ENCODE measurements around the gene LRRC15.

The LRRC15 gene

GRCh38 chr3:194384569-194385001 is 15.0 kb upstream of the LRRC15 start:
- DNase-seq, result no peak

DNA sequence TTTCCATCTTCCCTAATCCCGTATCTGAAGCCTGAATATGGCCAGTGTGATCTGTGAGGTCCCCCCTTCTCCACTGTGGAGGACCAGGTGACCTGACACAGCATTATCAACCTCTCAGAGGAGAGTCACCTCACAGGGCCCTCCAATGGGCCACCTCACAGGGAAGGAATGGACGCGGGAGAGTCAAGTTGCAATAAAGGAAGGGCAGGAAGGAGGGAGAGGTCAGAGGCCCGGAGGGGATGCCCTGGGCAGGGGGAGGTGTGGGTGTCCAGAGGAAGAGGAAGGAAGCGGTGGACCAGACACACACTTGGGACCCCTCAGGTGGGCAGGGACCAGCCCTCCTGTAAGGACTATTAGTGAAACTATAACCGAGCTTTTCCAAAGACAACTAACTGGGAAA is 14.6 kb upstream of the LRRC15 start:
- DNase-seq, result no peak

GRCh38 chr3:194383276-194383940 is 13.9 kb upstream of the LRRC15 start:
- DNase-seq, result no peak

DNA sequence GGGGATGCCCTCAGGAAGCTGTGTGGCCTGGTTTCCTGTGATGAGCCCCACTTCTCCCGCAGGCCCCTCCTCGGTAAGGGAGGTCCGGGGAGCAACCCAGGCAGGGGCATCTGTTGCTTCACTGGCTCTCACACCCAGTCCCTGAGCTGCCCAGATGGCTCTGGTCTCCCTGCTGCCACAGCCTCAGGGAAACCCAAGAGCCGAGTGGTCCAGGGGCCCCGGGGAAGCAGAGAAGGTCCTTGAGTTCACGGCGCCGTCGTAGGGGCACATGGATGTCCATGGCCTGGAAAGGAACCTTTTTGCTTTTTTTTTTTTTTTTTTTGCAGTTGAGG is 13.3 kb upstream of the LRRC15 start:
- no peak for DNase-seq

DNA sequence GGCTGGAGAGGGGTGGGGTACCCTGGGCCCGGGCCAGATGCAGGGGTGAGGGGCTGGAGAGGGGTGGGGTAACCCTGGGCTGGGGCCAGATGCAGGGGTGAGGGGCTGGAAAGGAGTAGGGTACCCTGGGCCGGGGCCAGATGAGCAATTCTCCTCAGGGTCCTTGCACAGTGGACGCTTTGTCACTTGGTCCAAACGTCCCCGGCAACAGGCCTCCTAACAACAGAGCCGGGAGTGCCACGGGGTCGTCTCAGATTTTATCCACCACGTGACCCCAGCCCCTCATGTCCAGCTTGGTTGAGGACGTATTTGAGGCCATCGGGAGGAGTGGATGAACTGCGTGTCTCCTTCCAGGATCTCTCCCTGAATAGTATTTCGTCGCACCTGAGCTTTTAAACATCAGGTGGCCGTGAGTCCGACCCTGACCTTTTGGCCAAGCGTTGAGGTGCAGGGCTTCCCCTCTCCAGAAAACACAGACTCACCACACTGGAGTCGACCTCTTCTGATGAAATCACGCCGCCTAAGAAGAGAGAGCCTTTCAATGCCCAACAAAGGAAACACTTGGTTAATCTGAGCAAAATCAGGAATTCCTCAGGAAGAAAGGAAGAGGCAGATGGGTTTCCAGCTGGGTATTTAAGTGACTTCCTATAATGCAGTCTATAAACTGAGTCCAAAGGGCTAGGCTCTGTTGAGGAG is 12.8 kb upstream of the LRRC15 start:
- no peak for DNase-seq

- no peak for DNase-seq
Measured at GRCh38 chr3:194381460-194381875, 11.9 kb upstream of the LRRC15 start.

DNA sequence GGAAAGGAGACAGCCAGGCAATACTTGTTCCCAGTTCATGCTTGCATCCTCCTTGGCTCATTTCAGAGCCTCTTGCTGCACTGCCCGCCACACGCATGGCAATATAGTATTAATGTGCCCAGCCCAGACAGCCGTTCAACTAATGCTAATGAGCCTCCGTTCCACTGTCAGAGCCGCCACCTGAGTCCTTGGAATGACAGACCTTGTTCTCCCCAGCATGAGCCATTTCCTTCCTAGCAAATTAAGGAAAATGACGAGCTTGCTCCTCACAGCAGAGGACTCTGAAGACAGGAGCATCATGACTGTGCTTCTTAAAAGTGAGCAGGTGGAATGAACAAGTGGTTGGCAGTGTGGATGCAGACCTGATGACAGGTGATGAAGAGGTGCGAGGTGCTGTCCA is 10.8 kb upstream of the LRRC15 start:
- no peak for DNase-seq

- DNase-seq, result no peak
Measured at GRCh38 chr3:194379651-194380050, 10.1 kb upstream of the LRRC15 start.

GRCh38 chr3:194379231-194379630 is 9.7 kb upstream of the LRRC15 start:
- no peak for DNase-seq

DNA sequence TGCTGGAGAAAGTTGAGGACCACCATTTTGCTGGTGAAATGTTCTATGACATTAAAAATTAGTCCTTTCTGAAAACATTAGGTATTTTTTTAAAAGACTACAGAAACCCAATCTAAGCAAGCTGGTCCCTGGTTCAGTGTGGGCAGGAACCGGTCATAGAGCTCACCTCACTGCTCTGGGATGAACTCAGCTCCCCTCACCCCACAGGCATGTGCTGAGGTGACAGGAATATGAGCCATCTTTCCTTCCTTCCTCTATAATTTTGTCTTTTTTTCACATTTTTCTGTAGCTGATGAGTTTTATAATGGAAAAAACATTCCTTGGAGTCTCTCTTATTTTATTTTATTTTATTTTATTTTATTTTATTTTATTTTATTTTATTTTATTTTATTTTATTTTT is 8.2 kb upstream of the LRRC15 start:
- DNase-seq, result no peak

DNA sequence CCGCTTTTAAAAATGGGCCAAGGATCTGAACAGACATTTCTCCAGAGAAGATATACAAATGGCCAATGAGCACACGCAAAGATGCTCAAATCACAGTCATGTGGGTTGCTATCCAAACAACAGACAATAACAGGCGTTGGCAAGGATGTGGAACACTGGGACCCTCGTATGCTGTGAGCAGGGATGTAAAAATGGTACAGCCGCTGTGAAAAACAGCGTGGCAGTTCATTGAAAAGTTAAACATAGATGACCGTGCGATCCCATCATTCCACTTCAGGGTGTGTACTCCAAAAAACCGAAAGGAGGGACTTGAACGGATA is 6.7 kb upstream of the LRRC15 start:
- DNase-seq, result no peak

DNA sequence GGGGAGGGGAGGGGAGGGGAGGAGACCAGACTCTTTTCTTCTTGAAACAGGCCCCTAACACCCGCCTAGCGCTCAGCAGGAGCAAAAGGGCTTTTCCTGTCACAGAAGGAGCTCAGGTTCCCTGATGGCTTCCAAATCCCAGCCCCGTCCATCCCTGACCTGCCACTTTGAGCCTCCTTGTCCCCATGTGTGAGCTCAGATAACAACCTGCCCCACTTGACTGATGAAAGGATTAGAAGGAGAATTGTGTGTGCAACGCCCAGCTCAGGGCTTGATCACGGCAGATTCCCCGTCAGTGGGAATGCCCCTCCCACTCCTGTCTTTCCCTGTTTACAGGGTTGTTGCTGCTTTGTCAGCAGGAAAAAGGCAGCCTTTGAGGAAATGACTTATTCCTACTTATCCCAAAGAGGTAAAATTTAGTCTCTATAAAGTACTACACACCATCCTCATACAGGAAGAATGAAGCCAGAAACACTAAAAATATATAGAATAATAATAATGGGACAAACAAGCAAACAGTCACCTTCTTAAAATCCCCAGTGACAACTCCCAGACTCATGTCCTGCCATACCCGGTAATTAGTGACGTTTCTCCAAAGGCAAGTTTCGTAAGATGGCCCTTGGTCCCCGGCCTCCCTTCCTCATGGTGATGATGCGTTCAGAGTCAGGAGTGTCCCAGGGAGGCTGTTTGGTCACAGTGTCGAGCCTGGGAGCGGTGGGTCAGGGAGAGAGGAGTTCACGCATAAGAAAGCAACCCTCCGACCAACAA is 6.1 kb upstream of the LRRC15 start:
- no peak for DNase-seq

GRCh38 chr3:194374935-194375334 is 5.4 kb upstream of the LRRC15 start:
- DNase-seq, result no peak

DNA sequence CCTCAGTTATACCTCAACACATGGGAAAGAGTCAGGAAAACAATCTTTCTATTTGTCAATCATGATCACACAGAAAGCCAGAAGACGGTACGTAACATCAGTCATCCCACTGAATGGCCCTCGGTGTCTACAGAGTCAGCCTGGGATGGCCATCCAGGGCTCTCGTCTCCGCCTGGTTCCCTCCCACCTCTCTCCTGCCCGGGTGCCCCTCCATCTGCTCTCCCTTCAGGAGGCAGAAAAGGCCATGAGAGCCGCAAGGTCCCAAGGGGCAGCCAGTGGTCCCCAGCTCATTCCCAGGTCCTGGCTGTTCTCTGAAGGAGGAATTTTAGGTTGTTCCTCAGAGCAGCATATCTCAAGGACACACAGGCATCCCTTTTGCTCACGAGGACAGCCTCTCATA is 4.4 kb upstream of the LRRC15 start:
- DNase-seq, result no peak

DNA sequence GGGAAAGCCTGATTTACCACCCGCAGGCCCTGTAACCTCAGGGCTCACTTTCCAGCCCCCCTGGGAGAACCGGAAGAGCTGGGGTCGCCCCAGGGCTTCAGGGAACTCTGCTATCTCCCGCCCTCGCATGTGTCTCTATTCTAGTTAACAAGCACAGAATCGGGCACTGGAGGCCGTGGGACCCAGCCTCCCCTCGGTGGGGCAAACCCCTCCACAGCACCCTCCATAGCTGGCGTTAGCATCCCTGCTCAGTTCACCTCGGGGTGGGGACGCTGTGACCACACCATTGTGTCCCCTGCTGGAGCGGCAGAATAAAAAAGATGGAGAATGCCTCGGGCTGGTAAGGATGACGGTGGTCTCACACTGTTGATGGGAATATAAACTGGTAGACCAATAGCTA is 3.5 kb upstream of the LRRC15 start:
- no peak for DNase-seq

- no peak for DNase-seq
Measured at GRCh38 chr3:194370753-194371152, 1.2 kb upstream of the LRRC15 start.

DNA sequence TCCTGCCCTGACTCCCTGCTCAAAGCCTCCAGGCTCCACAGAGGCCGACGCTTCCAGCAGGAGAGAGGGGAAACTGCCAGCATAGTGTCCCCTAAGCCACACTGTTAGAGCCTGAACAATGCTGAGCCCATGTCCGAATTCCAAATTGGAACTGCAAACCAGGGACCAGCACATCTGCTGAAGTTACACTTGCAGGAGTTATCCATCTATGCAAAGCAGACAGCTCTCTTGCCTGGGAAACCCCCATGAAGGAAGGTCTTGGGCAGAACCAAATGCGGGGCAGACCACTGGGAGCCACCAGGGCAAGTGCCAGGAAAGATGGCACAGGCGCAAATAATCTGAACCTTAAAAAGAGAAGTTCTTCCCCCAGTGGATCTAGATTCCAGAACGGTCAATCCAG is 625 bp downstream of the LRRC15 start:
- DNase-seq, result no peak

- DNase-seq, result no peak
Measured at GRCh38 chr3:194367992-194368841, 1.3 kb downstream of the LRRC15 start.

DNA sequence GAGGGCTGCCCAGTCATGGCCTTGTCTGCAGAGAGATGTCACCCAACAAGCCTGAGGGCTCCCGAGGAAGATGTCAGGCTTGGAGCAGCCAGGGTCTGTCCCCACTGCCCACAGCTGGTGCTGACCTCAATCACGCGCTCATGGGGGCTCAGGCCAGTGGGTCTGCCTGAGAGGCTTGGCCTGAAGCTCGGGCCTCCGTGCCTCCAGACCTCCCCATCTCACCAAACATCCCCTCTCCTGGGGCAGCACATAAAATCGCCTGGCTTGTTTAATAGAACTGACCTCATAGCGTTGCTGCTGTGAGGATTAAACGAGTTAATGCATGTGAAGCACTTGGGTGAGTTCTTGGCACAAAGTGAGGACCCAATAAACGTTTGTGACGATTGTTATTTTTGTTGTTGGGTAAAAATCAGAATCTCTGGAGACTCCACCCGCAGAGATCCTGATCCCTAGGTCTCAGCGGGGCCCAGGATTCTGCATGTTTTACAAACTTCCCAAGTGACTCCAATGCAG is 3.5 kb downstream of the LRRC15 start:
- DNase-seq, result no peak

DNA sequence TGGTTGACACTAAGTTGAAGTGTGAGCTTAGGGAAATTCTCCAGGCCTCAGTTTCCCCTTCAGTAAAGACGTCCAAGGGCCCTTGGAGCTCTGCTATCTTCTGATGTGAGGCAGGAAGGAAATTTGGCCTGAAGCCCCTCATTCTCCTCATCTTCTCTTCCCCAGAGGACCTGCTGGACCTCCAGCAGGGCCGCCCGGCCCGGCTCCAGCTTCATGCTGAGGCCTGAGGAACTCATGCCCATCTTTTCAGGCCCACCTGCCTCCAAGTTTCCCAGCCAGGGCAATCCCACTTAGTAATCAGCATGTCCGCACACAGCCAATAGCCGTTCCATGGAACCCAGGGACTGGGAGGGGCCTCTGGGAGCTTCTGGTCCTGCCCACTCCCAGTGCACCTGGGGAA is 4.0 kb downstream of the LRRC15 start:
- DNase-seq, result no peak

DNA sequence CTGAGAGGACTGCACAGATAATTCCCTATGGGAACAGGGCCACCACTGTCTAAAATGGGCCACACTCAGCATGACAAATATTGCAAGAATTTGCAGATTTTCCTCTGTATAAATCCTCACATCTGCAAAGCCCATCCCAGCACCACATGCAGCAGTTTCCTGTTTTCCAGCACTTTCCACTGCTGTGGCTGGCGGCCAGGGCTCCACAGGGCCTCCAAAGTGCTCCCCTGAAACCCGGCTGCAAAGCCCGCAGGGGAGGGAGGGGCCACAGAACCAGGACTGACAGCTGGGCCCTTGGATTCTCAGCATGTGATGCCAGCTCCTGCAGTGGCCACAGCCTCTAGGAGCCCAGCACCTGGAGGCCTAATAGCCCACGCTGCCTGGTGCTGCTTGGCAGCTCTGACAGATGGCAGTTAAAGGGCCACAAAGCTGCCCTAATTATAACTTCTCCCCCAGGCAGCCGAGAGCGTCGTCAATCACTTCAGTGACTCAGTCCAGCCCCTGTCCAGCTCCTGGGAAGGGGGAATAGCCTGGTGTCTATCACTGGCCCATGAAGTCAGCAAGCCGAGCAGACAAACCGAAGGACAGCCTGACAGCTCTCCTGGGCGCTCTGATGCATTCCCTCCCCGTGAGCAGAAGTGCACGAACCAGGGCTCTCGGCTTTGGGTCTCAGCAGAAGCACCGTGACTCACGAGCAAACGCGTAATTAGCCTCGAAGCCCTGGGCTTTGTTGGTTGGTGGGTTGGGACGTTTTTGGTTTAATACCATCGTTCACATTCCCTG is 4.7 kb downstream of the LRRC15 start:
- no peak for DNase-seq

DNA sequence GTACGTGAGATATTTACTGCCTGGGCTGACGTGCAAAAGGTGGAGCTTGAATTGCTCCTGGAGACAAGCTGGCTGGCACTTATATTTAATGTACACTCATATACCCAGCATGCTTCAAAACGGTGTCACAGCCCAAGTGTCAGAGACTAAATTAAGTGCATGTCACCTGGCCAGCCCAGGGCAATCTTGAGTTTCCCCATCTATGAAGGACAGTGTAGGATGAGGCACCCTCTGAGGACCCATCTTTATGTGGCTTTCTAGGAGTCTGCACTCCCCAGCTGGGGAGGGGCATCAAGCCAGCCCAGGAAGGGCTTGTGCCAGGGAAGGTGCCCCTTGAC is 5.3 kb downstream of the LRRC15 start:
- DNase-seq, result no peak

GRCh38 chr3:194360568-194360967 is 9.0 kb downstream of the LRRC15 start:
- DNase-seq, result no peak
